KMS-11 (cell line): ENCODE measurements around the gene DNAH6.

Experiments used
- H2AFZ ChIP-seq: fragments of 200-600 bp; sonication (generic); 2 replicates; pipeline ENCODE4 v1.6.1; 2016; ENCODE audit warnings: antibody characterized with exemption, mixed run types, low read depth
- H3K27ac ChIP-seq: fragments of 200-600 bp; sonication (generic); 2 replicates; pipeline ENCODE4 v1.6.1; 2016; ENCODE audit warnings: mild to moderate bottlenecking, mixed run types
- H3K27me3 ChIP-seq: fragments of 200-600 bp; sonication (generic); 2 replicates; pipeline ENCODE4 v1.6.1; 2017; ENCODE audit warnings: mild to moderate bottlenecking, low read depth, mixed run types, moderate library complexity; ENCODE audit not compliant: insufficient read depth
- H3K36me3 ChIP-seq: fragments of 200-600 bp; sonication (generic); 2 replicates; pipeline ENCODE4 v1.6.1; 2017; ENCODE audit warnings: mild to moderate bottlenecking, mixed run types; ENCODE audit not compliant: insufficient read depth
- H3K4me1 ChIP-seq: fragments of 200-600 bp; sonication (generic); 2 replicates; pipeline ENCODE4 v1.6.1; 2016; ENCODE audit warnings: mild to moderate bottlenecking, low read depth, mixed run types; ENCODE audit not compliant: poor library complexity, severe bottlenecking
- H3K4me2 ChIP-seq: fragments of 200-600 bp; sonication (generic); 2 replicates; pipeline ENCODE4 v1.7.0; 2016; ENCODE audit warnings: mild to moderate bottlenecking, mixed run types
- H3K4me3 ChIP-seq: fragments of 200-600 bp; sonication (generic); IDR thresholded peaks from 2 replicates; pipeline ENCODE4 v1.6.1; 2017; ENCODE audit warnings: low read depth, low read length, mixed read lengths; ENCODE audit not compliant: insufficient read depth
- H3K79me2 ChIP-seq: fragments of 200-600 bp; sonication (generic); 2 replicates; pipeline ENCODE4 v1.6.1; 2016; ENCODE audit warnings: low read depth, mixed run types; ENCODE audit not compliant: insufficient read depth
- H3K9ac ChIP-seq: fragments of 200-600 bp; sonication (generic); 2 replicates; pipeline ENCODE4 v1.6.1; 2016; ENCODE audit warnings: mild to moderate bottlenecking, mixed run types
- H4K20me1 ChIP-seq: fragments of 200-600 bp; sonication (generic); 2 replicates; pipeline ENCODE4 v1.6.1; 2016; ENCODE audit warnings: mild to moderate bottlenecking, mixed run types; ENCODE audit not compliant: insufficient read depth
- CTCF ChIP-seq: fragments of 200-600 bp; sonication (generic); conservative IDR thresholded peaks from 2 replicates; pipeline ENCODE4 v1.6.1; 2017; ENCODE audit warnings: low read depth, mild to moderate bottlenecking, antibody characterized with exemption, low read length, moderate library complexity, mixed read lengths

The DNAH6 gene

GRCh38 chr2:84788027-84788426 lies 271.7 kb downstream of the DNAH6 start:
- Histone ChIP-seq H3K27ac (no peak overlapping the region), H3K4me3 (no peak overlapping the region), H3K9ac (no peak overlapping the region), H2AFZ (no peak overlapping the region), H3K4me2 (no peak overlapping the region), H3K27me3 (no peaks in the 10 kb centered on the region), H4K20me1 (no peaks in the 10 kb centered on the region), H3K79me2 (no peaks in the 10 kb centered on the region), H3K4me1 (no peaks in the 10 kb centered on the region), H3K36me3 (no peaks in the 10 kb centered on the region)
- no peak for TF ChIP-seq CTCF

DNA sequence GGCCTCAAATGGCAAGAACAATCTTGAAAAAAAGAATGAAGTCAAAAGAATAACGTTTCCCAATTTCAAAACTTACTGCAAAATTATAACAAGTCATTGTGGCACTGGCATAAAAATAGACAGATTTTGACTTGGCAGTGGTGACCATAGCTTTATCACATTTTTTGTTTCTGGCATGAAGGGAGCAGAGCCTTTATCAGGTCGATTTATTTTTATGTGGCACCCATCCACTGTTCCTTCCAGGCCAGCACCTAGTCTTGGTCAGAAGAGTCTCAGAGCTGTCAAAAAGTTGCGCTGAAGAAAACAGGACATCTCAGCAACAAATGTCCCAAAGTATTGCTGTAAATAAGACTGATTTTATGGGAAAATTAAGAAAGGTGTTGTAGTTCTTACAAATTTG lies 272.2 kb downstream of the DNAH6 start:
- no peak overlapping the region for H3K4me3 ChIP-seq

GRCh38 chr2:84792856-84793522 lies 276.7 kb downstream of the DNAH6 start:
- H3K36me3 ChIP-seq: no peaks in the 10 kb centered on the region
- no peaks in the 10 kb centered on the region for H4K20me1 ChIP-seq
- H3K4me3 ChIP-seq: no peak overlapping the region
- no peak for TF ChIP-seq CTCF
- no peak overlapping the region for H3K4me2 ChIP-seq
- H3K79me2 ChIP-seq: no peaks in the 10 kb centered on the region
- no peaks in the 10 kb centered on the region for H3K4me1 ChIP-seq
- no peak overlapping the region for H3K9ac ChIP-seq
- H3K27ac ChIP-seq: no peak overlapping the region
- H3K27me3 ChIP-seq: no peaks in the 10 kb centered on the region
- no peak overlapping the region for H2AFZ ChIP-seq

More for the DNA sequence above, 272.2 kb downstream of the DNAH6 start:
- no peaks in the 10 kb centered on the region for H3K36me3 ChIP-seq
- H3K79me2 ChIP-seq: no peaks in the 10 kb centered on the region
- no peak overlapping the region for H3K4me2 ChIP-seq
- TF ChIP-seq CTCF: no peak
- no peaks in the 10 kb centered on the region for H3K27me3 ChIP-seq
- no peak overlapping the region for H2AFZ ChIP-seq
- H3K27ac ChIP-seq: no peak overlapping the region
- H3K4me1 ChIP-seq: no peaks in the 10 kb centered on the region
- no peaks in the 10 kb centered on the region for H4K20me1 ChIP-seq
- no peak overlapping the region for H3K9ac ChIP-seq

GRCh38 chr2:84793641-84794040 lies 277.3 kb downstream of the DNAH6 start:
- Histone ChIP-seq H3K36me3 (no peaks in the 10 kb centered on the region), H3K4me3 (no peak overlapping the region), H3K4me2 (no peak overlapping the region), H2AFZ (no peak overlapping the region), H3K79me2 (no peaks in the 10 kb centered on the region), H3K4me1 (no peaks in the 10 kb centered on the region), H3K9ac (no peak overlapping the region), H3K27ac (no peak overlapping the region), H4K20me1 (no peaks in the 10 kb centered on the region), H3K27me3 (no peaks in the 10 kb centered on the region)
- TF ChIP-seq CTCF: no peak
